ENCODE results near the gene RAC2. TPM values are rescaled to one million over a fixed set of nuclear protein-coding genes. Genes with fewer than 3 reads are reported as not detected.

The RAC2 gene
- total RNA-seq, 1 experiment from 2014 or later: 246 TPM

GRCh38 chr22:37276776-37277175 is 32.7 kb upstream of the RAC2 start:
- DNase-seq (ENCODE audit: low read depth): no peak

GRCh38 chr22:37275622-37276021 is 31.6 kb upstream of the RAC2 start:
- DNase-seq (ENCODE audit: low read depth): no peak

GRCh38 chr22:37275134-37275533 is 31.1 kb upstream of the RAC2 start:
- DNase-seq (ENCODE audit: low read depth): no peak

GRCh38 chr22:37274380-37274862 is 30.4 kb upstream of the RAC2 start:
- no peak for DNase-seq (ENCODE audit: low read depth)

- no peak for DNase-seq (ENCODE audit: low read depth)
Measured at GRCh38 chr22:37273846-37274225, 29.8 kb upstream of the RAC2 start.

- peak; percentile 55 for DNase-seq (ENCODE audit: low read depth)
Measured at GRCh38 chr22:37273126-37273845, 29.2 kb upstream of the RAC2 start.

- DNase-seq (ENCODE audit: low read depth): peak; percentile 76
Measured at GRCh38 chr22:37270928-37271650, 27.0 kb upstream of the RAC2 start.

- no peak for DNase-seq (ENCODE audit: low read depth)
Measured at GRCh38 chr22:37269936-37270678, 26.0 kb upstream of the RAC2 start.

- DNase-seq (ENCODE audit: low read depth): no peak
Measured at GRCh38 chr22:37267661-37268413, 23.8 kb upstream of the RAC2 start.

- DNase-seq (ENCODE audit: low read depth): peak; percentile 42
Measured at GRCh38 chr22:37267135-37267587, 23.1 kb upstream of the RAC2 start.

- no peak for DNase-seq (ENCODE audit: low read depth)
Measured at GRCh38 chr22:37266581-37267134, 22.6 kb upstream of the RAC2 start.

GRCh38 chr22:37263966-37264887 is 20.2 kb upstream of the RAC2 start:
- DNase-seq (ENCODE audit: low read depth): no peak

- DNase-seq (ENCODE audit: low read depth): no peak
Measured at GRCh38 chr22:37262346-37262745, 18.3 kb upstream of the RAC2 start.

GRCh38 chr22:37260901-37261336 is 16.9 kb upstream of the RAC2 start:
- DNase-seq (ENCODE audit: low read depth): peak; percentile 36

- no peak for DNase-seq (ENCODE audit: low read depth)
Measured at GRCh38 chr22:37260155-37260795, 16.2 kb upstream of the RAC2 start.

GRCh38 chr22:37259540-37260029 is 15.5 kb upstream of the RAC2 start:
- no peak for DNase-seq (ENCODE audit: low read depth)

GRCh38 chr22:37258753-37259401 is 14.8 kb upstream of the RAC2 start:
- DNase-seq (ENCODE audit: low read depth): no peak

- DNase-seq (ENCODE audit: low read depth): no peak
Measured at GRCh38 chr22:37258005-37258752, 14.1 kb upstream of the RAC2 start.

All from HT1080 (cell line).